GM12878 (cell line): ENCODE results near the gene PCSK2.

Experiments used
- ASH2L ChIP-seq: fragments of 300-600, 200-600 bp; sonication (generic); IDR thresholded peaks from 2 replicates; pipeline ENCODE4 v1.6.1; 2017; ENCODE audit warnings: low read depth, mild to moderate bottlenecking, borderline replicate concordance
- CTCF ChIP-seq, 3 experiments: IDR thresholded peaks in 2 of 3; conservative IDR thresholded peaks in 1 of 3; 2 replicates each; pipeline ENCODE4 v1.5.1; 2011; ENCODE audit warnings: low read depth in 3 of 3, low read length in 3 of 3, mild to moderate bottlenecking in 3 of 3, control low read depth in 2 of 3, moderate library complexity in 2 of 3, inconsistent platforms in 1 of 3, mixed read lengths in 1 of 3; ENCODE audit not compliant: control insufficient read depth in 2 of 3, insufficient read depth in 1 of 3; ENCODE audit errors: extremely low read depth in 1 of 3
- ETV6 ChIP-seq, 2 experiments: fragments of 450-650 bp in 1 of 2; IDR thresholded peaks in 1 of 2; conservative IDR thresholded peaks in 1 of 2; 2 replicates each; pipeline ENCODE4 v1.6.1; 2014; ENCODE audit warnings: antibody characterized with exemption in 1 of 2, borderline replicate concordance in 1 of 2, low read depth in 1 of 2, mild to moderate bottlenecking in 1 of 2, moderate library complexity in 1 of 2
- HCFC1 ChIP-seq: fragments of 150-350 bp; IDR thresholded peaks from 2 replicates; pipeline ENCODE4 v1.6.1; 2014; ENCODE audit warnings: low read length
- MYC ChIP-seq: IDR thresholded peaks from 2 replicates; pipeline ENCODE4 v1.6.1; 2011; ENCODE audit warnings: mild to moderate bottlenecking, low read length, moderate library complexity, inconsistent platforms; ENCODE audit not compliant: insufficient read depth, insufficient replicate concordance, insufficient read length, severe bottlenecking
- NFYA ChIP-seq: IDR thresholded peaks from 2 replicates; pipeline ENCODE4 v1.6.1; 2011; ENCODE audit warnings: low read depth, mild to moderate bottlenecking, low read length, improper control_type of control experiment, borderline replicate concordance
- POLR2A ChIP-seq: IDR thresholded peaks from 2 replicates; pipeline ENCODE4 v1.6.1; 2011; ENCODE audit warnings: low read depth, mild to moderate bottlenecking, low read length
- RAD21 ChIP-seq: IDR thresholded peaks from 2 replicates; pipeline ENCODE4 v1.6.1; 2011; ENCODE audit warnings: mild to moderate bottlenecking, low read depth, low read length, moderate library complexity; ENCODE audit not compliant: insufficient read depth
- RCOR1 ChIP-seq: conservative IDR thresholded peaks from 2 replicates; pipeline ENCODE4 v1.6.1; 2012; ENCODE audit warnings: low read depth, low read length, improper control_type of control experiment
- ZBTB33 ChIP-seq: fragments of 450-650 bp; IDR thresholded peaks from 2 replicates; pipeline ENCODE4 v1.6.1; 2017; ENCODE audit warnings: mild to moderate bottlenecking

GRCh38 chr20:17436664-17437063 is 209.8 kb downstream of the PCSK2 start:
- no peak for TF ChIP-seq RAD21
- TF ChIP-seq CTCF (IDR thresholded peaks at IDR 0.05 in 2 of 3, conservative IDR thresholded peaks at IDR 0.05 in 1 of 3; ENCODE audit: control insufficient read depth in 2 of 3, extremely low read depth in 1 of 3, insufficient read depth in 1 of 3, low read depth in 3 of 3, low read length in 3 of 3) = no peak
- no peak for TF ChIP-seq RCOR1
- no peak for TF ChIP-seq POLR2A
- TF ChIP-seq MYC = no peak
- TF ChIP-seq NFYA = no peak
- TF ChIP-seq ZBTB33 = no peak
- no peak for TF ChIP-seq ETV6 (conservative IDR thresholded peaks at IDR 0.05 in 1 of 2, IDR thresholded peaks at IDR 0.05 in 1 of 2; ENCODE audit: borderline replicate concordance in 1 of 2, low read depth in 1 of 2)
- no peak for TF ChIP-seq ASH2L
- no peak for TF ChIP-seq HCFC1
